IMR-90 (cell line): ENCODE measurements around the gene NFIA.

Experiments
- CTCF ChIP-seq: conservative IDR thresholded peaks from 2 replicates; pipeline ENCODE4 v1.5.1; 2012; ENCODE audit warnings: mild to moderate bottlenecking, low read depth, low read length, improper control_type of control experiment
- RCOR1 ChIP-seq: IDR thresholded peaks from 2 replicates; pipeline ENCODE4 v1.6.1; 2012; ENCODE audit warnings: mild to moderate bottlenecking, low read length, improper control_type of control experiment; ENCODE audit not compliant: insufficient replicate concordance
- USF2 ChIP-seq: fragments of 150-350 bp; IDR thresholded peaks from 2 replicates; pipeline ENCODE4 v1.6.1; 2017; ENCODE audit warnings: mild to moderate bottlenecking, antibody characterized with exemption, low read length, low read depth

GRCh38 chr1:61254634-61255357 lies 172.4 kb downstream of the NFIA start:
- TF ChIP-seq USF2 (no peak), CTCF (no peak), RCOR1 (no peak)
